Activated naive CD8-positive, alpha-beta T cell treated with anti-CD3 and anti-CD28 coated beads, Interleukin-2, amount 50 U/mL, for 16 hours (primary cell): ENCODE data around the gene ID3.
"Not testable (repeated sequence)": the region's sequence is repeated elsewhere in the genome, so short reads cannot be mapped to it uniquely, and the experiment has no call there.

Source experiments
- DNase-seq: peaks from one replicate; pipeline ENCODE4 v3.0.0-alpha.2; 2020; ENCODE audit warnings: low read depth, low spot score

ID3 gene

DNA sequence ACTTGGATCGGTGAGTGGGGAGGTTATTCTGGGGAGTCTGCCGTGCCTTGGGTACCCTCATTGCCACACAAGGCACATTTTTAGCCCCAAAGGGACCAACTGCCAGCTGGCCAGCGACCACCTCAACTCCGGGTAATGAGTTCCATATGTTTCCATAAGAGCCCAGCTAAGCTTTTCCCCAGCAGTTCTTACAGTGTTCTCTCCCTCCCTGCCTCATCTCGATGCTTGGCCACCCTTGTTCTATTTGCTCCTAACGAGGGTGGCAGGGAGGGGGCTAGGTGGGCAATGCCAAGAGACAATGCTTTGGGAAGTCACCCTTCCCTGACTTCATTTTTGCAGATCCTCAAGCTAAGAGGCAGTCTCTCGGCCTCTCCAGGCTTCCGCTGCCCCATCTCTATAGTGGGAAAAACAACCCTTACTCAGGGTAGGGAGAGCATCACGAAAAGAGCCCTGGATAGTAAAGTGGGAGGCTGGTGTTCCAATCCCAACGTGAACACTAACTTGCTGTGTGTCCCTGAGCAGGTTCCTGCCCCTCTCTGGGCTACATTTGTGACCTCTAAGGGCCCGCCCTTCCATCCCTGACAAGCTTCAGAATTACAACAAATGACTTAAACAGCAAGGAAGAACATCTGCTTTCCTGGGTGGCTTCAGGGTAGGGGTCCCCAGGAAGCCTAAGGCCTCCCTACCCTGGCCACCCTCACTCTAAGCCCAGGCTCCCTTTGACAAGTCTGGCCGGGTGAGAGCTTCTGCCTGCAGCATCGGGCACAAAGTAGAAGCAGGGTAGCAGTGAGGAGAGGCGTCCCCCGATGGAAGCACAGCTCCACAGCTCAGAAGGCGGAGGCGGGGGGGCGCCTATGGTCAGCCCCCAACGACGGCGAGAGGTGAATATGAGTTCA is 5.8 kb downstream of the ID3 start:
- DNase-seq = no peak

DNA sequence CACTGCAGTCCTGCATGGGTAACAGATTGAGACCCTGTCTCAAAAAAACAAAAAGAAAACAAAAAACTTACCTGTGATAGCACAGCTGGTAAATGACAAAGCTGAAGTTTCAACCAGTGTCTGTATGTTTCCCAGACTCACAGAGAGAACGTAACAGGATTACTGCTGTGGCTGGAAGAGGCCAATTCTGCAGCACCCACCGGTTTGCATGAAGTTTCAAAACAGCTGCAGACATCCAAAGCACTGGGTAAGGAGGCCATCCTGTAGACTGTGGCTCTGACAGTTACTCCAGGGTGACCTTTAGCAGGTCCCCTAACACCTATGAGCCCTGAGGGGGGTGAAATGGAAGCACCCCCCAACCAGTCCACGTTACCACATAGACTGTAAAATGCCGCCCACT is 7.5 kb downstream of the ID3 start:
- DNase-seq = no peak

DNA sequence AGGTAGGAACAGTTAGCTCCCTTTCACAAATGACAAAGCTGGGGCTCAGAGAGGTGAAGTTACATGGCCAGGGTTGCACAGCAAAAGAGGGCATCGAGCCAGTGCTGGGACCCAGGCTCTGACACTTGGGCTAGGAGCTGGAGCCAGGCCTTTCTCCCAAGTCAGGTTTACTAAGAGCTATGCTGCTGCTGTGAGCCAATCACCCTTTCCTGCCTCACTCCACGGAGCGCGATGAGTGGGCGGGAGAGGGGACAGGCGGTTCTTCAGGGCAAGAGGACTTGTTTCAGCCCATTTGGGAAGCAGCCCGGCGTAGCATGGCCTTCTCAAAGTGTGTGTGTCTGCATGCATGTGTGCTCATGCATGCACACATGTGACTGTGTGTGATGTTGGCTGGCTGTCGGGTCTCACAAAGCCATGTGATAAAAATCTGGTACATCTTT is 10.6 kb downstream of the ID3 start:
- no peak for DNase-seq

DNA sequence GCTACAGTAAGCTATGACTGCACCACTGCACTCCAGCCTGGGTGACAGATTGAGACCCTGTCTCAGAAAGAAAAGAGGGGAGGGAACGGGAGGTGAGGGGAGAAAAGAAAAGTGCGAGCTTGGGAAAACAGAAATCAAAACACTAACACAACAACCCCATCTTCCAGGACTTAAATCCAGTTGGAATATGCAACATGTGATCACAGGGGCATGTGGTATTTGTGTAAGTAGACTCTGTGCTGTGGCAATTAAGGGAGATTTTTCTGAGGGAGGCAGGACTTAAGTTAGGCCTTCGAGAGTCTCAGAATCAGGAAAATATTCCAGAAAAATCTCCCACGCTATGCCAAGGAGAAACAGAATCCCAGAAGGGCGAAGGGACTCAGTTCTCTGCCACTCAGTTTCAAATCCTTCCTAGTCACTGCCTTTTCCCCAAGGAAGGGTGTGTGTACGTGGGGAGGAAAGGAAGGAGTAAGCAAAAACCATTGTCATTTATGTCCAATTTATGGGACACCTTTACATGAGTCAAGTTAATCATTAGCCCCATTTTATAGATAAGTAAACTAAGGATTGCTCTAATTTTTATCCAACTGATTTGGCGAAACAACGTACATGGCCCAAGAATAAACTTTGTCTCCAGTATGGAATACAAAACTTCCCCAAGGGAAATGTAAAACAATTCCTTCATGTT is 12.3 kb downstream of the ID3 start:
- DNase-seq = no peak

DNA sequence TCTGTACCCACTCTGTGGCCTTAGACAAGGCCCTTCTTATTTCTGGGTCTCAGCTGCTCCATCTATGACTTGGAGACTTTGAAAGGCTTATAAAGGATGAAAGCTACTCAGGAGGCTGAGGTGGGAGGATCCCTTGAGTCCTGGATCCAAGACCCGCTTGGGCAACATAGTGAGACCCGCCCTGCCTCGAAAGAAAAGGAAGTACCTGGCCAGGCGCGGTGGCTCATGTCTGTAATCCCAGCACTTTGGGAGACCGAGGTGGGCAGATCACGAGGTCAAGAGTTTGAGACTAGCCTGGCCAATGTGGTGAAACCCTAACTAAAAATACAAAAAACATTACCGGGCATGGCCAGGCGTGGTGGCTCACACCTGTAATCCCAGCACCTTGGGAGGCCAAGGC is 13.4 kb downstream of the ID3 start:
- DNase-seq = no peak

DNA sequence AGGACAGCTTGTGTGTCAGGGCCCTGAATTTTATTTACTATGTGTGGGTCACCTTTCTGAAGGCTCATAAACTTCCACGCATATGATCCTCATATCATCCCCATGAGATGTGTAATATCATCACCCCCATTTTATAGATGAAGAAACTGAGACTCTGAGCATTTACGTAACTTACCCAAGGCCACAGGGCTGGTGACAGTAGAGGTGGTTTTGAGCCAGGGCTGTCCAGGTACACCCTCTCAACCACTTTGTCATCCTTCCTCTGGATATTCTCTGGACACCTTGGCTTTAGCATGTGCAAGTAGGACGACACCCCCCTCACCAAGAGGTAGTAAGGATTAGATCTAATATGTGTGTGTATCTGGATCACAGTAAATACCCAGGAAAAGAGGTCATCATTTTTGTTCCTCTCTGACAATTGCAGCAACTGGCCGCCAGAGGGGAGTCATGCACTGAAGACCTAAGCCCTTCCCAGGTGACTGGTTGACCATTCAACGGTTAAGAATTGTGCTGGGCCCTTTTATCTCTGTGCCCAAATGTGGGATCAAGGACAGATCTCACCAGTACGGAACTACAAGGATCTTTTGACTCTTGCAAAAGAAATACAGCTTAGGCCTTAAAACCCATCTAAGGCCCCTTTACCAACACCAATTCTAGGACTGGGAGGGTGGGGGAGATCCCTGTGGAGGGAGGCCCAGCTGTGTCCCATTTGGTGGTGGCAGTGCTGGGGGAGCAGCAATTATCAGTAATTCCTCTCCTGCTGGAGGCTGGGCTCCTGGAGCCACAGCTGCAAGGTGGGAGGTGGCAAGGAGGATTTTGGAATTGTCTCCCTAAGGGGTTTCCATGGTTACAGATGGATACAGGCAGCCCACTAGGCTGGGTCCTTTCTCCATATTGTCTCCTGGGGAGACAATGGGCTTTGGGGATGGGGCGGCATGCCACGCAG is 14.6 kb downstream of the ID3 start:
- DNase-seq = peak; percentile 49

DNA sequence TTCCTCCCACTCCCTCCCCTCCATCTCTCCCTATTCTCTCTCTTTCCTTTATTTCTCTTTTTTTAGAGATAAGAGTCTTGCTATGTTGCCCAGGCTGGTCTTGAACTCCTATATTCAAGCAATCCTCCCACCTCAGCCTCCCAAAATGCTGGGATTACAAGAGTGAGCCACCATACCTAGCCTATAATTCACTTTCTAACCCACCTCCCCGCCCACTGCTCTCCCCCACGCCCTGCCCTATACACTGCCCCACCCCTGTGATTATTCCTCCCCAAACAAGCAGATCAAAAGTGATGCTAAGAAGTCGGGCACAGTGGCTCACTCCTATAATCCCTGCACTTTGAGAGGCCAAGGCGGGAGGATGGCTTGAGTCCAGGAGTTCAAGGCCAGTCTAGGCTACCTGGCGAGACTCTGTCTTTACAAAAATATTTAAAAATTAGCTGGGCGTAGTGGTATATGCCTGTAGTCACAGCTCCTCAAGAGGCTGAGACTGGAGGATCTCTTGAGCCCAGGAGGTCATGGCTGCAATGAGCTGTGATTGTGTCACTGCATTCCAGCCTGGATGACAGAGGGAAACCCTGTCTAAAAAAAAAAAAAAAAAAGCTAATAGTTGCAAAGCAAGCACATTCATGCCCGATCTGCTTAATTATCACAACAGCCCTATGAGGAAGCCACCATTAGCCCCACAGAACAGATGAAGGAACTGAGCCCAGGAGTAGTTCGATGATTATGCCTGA is 15.4 kb downstream of the ID3 start:
- DNase-seq = no peak

DNA sequence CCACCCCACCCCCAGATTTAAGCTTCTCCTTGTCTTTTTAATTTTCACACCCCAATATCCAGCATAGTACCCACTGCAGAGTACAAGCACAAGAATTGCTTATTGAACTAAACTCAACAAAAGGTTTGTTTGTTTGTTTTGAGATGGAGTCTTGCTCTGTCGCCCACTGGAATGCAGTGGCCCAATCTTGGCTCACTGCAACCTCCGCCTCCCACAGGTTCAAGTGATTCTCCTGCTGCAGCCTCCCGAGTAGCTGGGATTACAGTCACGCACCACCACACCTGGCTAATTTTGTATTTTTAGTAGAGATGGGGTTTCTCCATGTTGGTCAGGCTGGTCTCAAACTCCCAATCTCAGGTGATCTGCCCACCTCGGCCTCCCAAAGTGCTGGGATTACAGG is 16.4 kb downstream of the ID3 start:
- DNase-seq = not testable (repeated sequence)

DNA sequence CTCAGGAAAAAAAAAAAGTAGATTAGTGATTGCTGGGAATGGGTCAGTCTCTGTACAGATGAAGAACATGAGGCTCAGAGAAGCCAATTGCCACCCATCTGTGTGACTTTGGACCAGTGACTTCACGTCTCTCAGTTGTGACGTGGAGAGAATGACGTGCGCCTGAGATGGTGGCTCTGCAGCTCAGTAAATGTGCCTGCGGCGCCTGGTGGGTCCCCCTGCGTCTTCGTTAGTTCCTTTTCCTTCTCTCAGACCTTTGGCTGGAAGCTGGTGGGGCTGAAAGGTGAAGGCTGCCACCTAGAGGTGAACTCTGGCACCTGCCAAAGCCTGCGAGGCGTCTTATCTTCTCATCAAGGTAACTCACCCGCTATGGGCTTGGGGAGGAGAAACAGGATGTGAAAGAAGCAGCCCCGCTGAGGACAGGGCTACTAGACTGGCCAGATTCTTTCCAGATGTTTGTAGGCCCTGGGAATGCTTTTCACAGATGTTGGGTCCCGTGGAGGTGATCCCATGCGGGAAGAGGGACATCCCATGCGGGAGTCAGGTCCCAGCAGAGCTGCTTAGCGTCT is 19.5 kb downstream of the ID3 start:
- peak; percentile 79 for DNase-seq

DNA sequence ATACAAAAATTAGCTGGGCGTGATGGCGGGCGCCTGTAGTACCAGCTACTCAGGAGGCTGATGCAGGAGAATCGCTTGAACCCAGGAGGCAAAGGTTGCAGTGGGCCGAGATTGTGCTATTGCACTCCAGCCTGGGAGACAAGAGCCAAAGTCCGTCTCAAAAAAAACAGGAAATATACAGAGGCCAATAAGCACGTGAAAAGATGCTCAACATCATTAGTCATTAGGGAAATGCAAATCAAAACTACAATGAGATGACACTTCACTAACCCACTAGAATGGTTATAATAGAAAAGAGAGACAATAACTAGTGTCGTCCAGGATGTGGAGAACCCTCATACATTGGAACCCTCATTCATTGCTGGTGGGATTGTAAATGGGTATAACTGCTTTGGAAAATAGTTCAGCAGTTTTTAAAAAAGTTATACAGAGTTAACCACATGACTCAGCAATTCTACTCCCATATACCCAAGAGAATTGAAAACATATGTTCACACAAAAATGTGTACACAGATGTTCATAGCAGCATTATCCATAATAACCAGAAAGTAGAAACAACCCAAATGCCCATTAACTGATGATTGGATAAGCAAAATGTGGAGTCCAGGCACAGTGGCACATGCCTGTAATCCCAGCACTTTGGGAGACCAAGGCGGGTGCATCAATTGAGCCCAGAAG is 21.9 kb downstream of the ID3 start:
- DNase-seq = no peak

DNA sequence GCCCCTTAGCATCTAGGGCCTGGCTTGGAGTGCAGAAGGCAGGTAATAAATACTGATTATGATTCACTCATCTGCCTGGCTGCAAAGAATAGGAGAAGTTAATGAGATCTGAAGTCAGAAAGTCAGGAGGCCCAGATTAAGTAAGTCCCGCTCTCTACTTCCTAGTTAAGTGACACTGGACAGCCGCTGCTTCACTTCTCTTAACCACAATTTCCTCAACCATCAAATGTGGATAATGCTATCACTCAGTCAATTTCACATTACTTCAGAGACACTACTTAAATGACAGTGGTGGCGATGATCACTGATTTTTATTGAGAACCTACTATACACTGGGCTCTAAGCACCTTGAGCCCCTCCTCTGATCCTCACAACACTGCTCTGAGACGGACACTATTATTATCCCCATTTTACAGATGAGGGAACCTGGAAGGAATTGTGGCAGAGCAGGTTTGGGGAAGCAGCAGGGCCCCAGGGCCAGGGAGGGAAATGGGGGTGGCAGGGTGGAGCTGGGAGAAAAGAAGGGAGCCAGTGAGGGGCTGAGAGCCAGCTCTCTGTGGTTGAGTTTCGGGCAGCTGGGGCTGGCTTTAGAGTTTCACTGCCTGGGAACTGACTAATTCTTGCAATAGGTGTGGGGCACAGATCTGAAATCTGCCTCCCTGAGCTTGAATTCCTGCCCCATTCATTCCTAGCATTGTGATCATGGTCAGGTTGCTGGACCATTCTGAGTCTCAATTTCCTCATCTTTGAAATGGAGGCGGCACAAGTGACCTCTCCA is 25.9 kb downstream of the ID3 start:
- no peak for DNase-seq

DNA sequence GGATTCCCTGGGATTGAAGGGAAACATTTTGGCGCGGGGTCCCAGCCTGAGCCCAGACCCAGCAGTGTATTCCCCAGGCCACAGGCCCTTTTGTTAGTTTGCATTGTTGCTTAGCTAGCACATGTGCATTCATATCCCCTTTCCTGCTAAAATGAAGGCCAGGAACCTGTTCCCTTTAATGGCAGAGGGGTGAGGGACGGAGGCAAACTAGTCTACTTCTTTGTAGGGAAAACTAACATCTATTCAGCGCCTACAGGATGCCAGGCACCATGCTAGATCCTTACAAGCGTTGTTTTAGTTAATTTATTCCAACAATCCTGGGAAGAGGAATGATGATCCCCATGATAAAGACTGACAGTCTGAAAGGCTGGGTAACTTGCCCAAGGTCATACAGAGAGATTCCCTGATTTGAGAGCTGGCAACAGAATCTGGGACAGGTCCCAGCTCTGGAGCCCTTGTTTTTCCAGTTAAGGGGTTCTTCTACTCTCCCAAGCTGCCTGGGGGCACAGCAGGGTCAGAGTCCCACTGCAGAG is 27.7 kb downstream of the ID3 start:
- no peak for DNase-seq

DNA sequence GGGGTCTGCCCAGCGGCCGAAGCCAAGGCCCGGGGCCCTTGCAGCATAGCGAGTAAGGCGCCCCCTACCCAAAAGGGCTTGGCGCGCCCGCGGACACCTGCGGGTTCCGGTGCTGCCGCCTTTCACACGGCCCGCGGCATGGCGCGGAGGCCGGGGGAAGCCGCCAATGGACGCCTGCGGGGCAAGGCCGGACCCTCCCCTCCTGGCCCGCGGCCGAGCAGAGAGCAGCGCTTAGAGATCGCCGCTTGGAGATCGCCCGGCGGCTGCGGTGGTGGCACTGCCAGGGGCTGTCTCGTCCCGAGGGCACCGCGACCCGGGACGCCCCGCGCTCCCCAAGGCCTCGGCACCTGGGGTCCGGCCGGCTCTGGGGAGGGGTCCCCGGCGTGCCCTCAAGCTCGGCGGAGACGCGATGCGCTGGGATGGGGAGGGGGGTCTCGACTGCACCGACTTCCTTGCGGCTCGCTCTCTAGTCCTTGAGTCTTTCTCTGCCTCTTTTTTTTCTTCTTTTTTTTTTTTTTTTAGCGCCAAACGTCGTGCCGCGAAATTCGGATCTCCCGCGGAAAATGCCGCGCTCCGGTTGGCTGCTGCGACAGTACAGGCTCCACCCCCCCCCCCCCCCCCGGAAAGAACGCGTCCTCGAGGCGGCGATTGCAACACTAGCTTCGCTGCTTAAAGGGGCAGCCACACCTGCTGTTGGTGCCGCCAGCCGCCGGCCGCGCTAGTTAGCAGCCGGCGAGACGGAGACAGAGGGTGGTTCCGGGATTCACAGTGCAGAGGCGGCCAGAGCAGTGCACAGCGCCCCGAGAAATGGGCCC is 28.3 kb downstream of the ID3 start, which contains the start of gene E2F2:
Gene E2F2, minus strand, starts transcription at position 487 of the 815 bp plus-strand sequence. Its CDS starts 440 bp downstream, at position 47.
- peak; percentile 47 for DNase-seq

DNA sequence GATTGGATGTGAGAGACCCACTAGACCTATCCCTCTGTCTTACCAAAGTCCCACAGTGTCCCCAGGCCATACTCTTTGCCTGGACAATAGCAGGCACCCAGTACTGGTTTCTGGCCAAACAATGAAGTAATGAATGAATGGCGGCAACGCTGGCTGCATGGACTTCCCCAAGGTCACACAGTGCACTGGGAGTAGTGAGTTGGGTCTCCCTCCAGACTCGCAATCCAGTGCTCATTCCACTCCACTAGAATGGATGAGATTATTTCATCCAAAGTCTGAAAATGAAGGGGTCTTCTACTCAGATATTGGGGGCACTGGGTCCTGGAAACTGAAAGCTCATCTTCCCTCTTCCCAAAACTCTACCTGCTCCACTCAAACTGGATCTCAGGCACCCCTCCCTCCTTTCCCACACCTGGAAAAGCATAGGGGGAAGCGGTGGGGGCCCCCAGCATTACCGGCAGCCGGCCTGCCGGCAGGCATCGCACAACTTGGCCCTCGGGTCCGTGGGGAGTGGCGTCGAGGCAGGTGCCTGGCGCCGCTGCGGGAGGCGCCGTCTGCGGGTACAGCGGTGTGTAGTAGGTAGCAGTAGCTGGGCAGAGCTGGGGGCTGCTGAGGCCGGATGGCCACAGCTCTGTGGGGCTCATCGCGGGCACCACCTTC is 29.1 kb downstream of the ID3 start:
- no peak for DNase-seq

DNA sequence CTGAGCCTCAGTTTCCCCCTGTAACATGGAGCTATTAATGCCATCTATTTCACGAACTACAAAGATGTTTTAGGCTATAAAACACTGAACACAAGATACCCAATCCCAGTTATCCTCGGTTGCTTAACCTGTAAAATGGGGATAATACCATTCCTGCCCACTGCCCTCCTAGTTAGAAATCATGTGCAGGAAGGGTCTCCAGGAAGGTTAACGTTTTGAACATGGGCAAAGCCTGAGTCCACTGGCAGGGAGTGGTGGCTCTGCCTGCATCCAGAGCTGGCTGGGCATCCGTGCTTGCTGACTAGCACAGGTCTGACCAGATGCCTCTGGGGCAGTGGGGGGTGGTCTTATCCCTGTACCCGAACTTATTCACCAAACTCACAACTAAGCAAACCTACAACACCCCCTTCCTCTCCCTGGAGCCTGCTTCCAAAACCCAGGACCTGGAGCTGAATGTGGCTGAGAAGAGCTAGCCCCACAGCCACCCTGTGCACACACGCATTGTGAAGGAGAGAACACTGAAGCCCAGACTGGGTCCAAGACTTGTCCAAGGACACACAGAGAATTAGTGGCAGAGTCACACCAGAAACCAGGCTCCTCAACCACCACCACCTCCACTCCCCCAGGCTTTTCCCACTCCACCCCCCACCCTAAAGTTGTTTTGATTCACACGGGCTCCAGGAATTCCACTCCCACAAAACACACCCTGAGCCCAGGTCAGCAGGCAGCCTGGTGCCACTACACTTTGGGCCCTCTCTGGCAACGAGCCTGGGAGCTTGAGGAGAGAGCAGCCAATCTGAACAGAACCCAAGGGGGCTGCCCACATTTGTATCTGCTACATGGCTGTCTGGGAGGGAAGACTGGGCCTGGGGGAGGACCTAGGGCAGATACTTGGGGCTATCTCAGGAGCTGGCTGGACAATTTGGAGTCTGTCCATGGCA is 29.9 kb downstream of the ID3 start:
- DNase-seq = no peak

DNA sequence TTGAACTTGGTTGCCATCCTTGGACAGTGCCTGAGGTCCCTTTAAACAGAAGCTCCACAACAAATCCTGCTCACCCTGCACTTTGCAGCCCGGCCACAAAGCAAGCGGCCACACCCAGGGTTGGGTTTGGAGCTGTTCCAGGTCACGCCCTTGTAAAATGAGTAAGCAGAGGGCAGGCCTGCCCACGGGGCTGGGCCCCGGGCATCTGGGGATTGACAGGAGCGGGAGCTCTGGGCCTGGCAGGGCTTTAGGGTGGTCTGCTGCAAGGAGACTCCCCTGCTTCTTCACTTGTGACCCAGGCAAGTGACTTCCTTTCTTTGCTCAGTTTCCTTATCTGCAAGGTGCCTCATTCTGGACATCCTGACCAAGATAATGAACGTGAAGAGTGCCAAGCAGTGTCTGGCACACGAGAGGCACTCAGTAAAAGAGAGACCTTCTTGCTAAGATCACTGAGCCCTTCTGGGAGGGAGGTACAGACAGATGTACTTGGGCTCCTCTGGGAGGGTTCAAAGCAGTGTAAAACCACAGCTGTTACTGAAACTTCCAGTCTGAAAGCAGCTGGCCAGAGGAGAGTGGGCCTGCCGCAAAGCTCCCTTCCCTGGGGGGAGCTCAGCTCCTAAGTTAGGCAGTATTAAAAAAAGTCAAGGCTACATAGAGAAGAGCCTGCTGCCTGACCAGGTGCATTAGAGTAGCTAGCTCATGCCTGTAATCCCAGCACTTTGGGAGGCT is 30.9 kb downstream of the ID3 start:
- DNase-seq = peak; percentile 51
